MCF 10A (cell line): ENCODE results near the gene FAM170B. TPM values are rescaled to one million over a fixed set of nuclear protein-coding genes. Genes with fewer than 3 reads are reported as not detected.

Experiments
- BruUV-seq: library from RNA; stranded (reverse); fragments of 400-500 nt; replicated peaks from 2 replicates; lab custom pipeline; 2021; lab: Mats Ljungman, UMichigan
- CTCF ChIA-PET: fragments of 300-600 bp; sonication (Branson Sonifier 250); formaldehyde crosslinking; extraction: SDS; loops from one replicate; lab custom pipeline; 2021; ENCODE audit warnings: antibody characterized with exemption, inconsistent platforms; lab: Yijun Ruan, JAX
- POLR2A ChIA-PET: fragments of 300-600, 350-650 bp; sonication (Branson Sonifier 250); formaldehyde crosslinking; extraction: SDS; loops from one replicate; lab custom pipeline; 2020; ENCODE audit warnings: antibody characterized with exemption, inconsistent platforms; lab: Yijun Ruan, JAX
- DNase-seq: peaks from one replicate; pipeline ENCODE4 v3.0.0-alpha.2; 2018; ENCODE audit not compliant: unreplicated experiment
- H3K27ac Mint-ChIP-seq: one replicate; pipeline ENCODE4 v1.8.0; 2022; ENCODE audit warnings: mild to moderate bottlenecking, low read depth, mixed read lengths; ENCODE audit not compliant: unreplicated experiment
- H3K27me3 Mint-ChIP-seq: one replicate; pipeline ENCODE4 v1.8.0; 2022; ENCODE audit warnings: mixed read lengths; ENCODE audit not compliant: insufficient read depth, unreplicated experiment
- H3K36me3 Mint-ChIP-seq: one replicate; pipeline ENCODE4 v1.8.0; 2022; ENCODE audit warnings: mild to moderate bottlenecking, moderate library complexity, mixed read lengths; ENCODE audit not compliant: insufficient read depth, unreplicated experiment
- H3K4me1 Mint-ChIP-seq: one replicate; pipeline ENCODE4 v1.8.0; 2022; ENCODE audit warnings: mixed read lengths; ENCODE audit not compliant: insufficient read depth, unreplicated experiment
- H3K4me3 Mint-ChIP-seq: one replicate; pipeline ENCODE4 v1.8.0; 2022; ENCODE audit warnings: mild to moderate bottlenecking, moderate library complexity, mixed read lengths; ENCODE audit not compliant: unreplicated experiment
- H3K9me3 Mint-ChIP-seq: one replicate; pipeline ENCODE4 v1.8.0; 2022; ENCODE audit warnings: mixed read lengths; ENCODE audit not compliant: unreplicated experiment
- intact Hi-C: fragments of 100-400 bp; cut with micrococcal nuclease; formaldehyde crosslinking; loops from 2 replicates; pipeline ENCODE4 v1.14.1; 2022
- total RNA-seq: library from RNA; stranded (reverse); gene quantifications from 2 replicates; pipeline ENCODE4 v1.2.3, GENCODE V29; 2022
- TF ChIP-seq, protein P1 (sequence below): fragments of 200-600 bp; IDR thresholded peaks from one replicate; pipeline ENCODE4 v1.8.0; 2022; ENCODE audit warnings: antibody characterized with exemption, mild to moderate bottlenecking; ENCODE audit not compliant: unreplicated experiment

The FAM170B gene
- total RNA-seq, 1 experiment from 2014 or later: not detected

DNA sequence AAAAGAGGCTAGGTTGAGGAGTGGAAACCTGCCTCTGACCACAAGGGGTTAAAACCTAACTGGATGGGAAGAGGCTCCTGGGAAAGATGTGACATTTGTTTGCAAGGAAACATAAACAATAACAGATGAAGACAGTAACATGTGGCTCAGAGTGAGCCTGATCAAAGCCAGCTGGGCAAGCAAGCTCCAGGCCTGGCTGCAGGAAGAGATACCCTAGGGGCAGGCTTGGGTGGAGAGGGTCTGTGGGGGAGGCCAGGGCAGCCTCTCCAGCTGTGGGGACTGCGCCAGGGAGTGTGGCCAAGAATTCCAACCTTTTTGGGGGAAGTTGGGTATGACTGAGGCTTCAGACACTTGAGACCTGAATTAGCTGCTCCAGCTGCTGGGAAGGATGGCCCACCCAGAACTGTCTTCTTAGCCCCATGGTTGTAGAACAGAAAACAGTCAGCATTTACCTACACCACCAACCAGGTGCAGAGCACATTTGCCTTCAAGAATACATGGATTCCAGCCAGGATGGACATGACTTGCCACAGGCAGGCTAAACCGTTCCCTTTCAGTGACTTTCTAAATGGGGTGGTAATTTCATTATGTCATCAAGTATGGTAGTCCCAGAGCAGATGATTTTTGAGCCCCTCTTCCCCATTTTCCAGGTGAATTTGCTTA lies 10.4 kb upstream of the FAM170B start:
- H3K36me3 Mint-ChIP-seq: no peaks in the 10 kb centered on the region
- no peak overlapping the region for H3K27ac Mint-ChIP-seq
- BruUV-seq: no TSS peak
- TF ChIP-seq, protein P1, sequence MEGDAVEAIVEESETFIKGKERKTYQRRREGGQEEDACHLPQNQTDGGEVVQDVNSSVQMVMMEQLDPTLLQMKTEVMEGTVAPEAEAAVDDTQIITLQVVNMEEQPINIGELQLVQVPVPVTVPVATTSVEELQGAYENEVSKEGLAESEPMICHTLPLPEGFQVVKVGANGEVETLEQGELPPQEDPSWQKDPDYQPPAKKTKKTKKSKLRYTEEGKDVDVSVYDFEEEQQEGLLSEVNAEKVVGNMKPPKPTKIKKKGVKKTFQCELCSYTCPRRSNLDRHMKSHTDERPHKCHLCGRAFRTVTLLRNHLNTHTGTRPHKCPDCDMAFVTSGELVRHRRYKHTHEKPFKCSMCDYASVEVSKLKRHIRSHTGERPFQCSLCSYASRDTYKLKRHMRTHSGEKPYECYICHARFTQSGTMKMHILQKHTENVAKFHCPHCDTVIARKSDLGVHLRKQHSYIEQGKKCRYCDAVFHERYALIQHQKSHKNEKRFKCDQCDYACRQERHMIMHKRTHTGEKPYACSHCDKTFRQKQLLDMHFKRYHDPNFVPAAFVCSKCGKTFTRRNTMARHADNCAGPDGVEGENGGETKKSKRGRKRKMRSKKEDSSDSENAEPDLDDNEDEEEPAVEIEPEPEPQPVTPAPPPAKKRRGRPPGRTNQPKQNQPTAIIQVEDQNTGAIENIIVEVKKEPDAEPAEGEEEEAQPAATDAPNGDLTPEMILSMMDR: no peak
- H3K4me3 Mint-ChIP-seq: no peak overlapping the region
- H3K4me1 Mint-ChIP-seq: no peaks in the 10 kb centered on the region
- CTCF ChIA-PET: interaction anchor here (0.7 to 0.9 kb wide), 2 partner anchors 13 to 98 kb away, joined by 3 to 4 read pairs; no protein-coding TSS in a partner anchor
- POLR2A ChIA-PET: no interaction called here
- peaks cover 8% of the 10 kb centered on the region for H3K9me3 Mint-ChIP-seq
- DNase-seq: no peak
- H3K27me3 Mint-ChIP-seq: peaks cover 14% of the 10 kb centered on the region
- intact Hi-C loops: no loop called here

DNA sequence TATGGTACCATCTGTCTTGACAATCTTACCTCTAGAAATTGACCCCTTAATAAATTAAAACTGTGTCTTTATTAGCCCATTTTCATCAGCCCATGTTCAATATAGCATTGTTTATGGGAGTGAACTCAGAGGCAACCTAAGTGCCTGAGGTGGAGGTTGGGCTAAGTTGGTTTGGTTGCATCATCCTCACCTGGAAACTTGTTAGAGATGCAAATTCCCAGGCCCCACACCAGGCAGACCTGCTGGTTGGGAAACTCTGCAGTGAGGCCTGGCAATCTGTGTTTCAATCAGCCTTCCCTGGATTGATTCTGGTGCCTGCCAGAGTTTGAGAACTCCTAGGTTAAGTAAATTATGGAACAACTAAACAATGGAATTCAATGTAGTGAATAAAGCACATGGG lies 9.4 kb upstream of the FAM170B start:
- CTCF ChIA-PET: interaction anchor here (0.7 to 0.9 kb wide), 2 partner anchors 12 to 97 kb away, joined by 3 to 4 read pairs; no protein-coding TSS in a partner anchor
- Mint-ChIP-seq H3K9me3 (peaks cover 4% of the 10 kb centered on the region), H3K27ac (no peak overlapping the region), H3K27me3 (peaks cover 14% of the 10 kb centered on the region), H3K4me3 (no peak overlapping the region), H3K4me1 (no peaks in the 10 kb centered on the region), H3K36me3 (no peaks in the 10 kb centered on the region)
- no TSS peak for BruUV-seq
- DNase-seq: no peak
- TF ChIP-seq, protein P1: no peak
- intact Hi-C loops: no loop called here
- POLR2A ChIA-PET: no interaction called here

GRCh38 chr10:49141541-49142332 lies 7.9 kb upstream of the FAM170B start:
- DNase-seq: no peak
- POLR2A ChIA-PET: no interaction called here
- no peak overlapping the region for H3K27ac Mint-ChIP-seq
- CTCF ChIA-PET: interaction anchor here (1.4 kb wide), 1 partner anchor 483 kb away, joined by 4 read pairs; no protein-coding TSS in a partner anchor
- intact Hi-C loops: no loop called here
- H3K36me3 Mint-ChIP-seq: no peaks in the 10 kb centered on the region
- no TSS peak for BruUV-seq
- TF ChIP-seq, protein P1: no peak
- H3K9me3 Mint-ChIP-seq: no peaks in the 10 kb centered on the region
- H3K4me1 Mint-ChIP-seq: no peaks in the 10 kb centered on the region
- no peak overlapping the region for H3K4me3 Mint-ChIP-seq
- H3K27me3 Mint-ChIP-seq: peaks cover 14% of the 10 kb centered on the region
